Central memory CD4-positive, alpha-beta T cell (primary cell): ENCODE results near the gene ANKRD65.
"Not testable (repeated sequence)": the region's sequence is repeated elsewhere in the genome, so short reads cannot be mapped to it uniquely, and the experiment has no call there.

Source experiments
- DNase-seq: peaks from one replicate; pipeline ENCODE4 v3.0.0; 2022
- total RNA-seq, 3 experiments: gene quantifications; one replicate each; lab custom pipeline; 2026; lab: John Stamatoyannopoulos, UW

ANKRD65 gene
- 0 reads per million in 3 experiments for total RNA-seq

GRCh38 chr1:1421147-1421906, at the start of gene ANKRD65:
ANKRD65 (minus strand) TSS chr1:1421276; CDS start chr1:1421005, 271 bp downstream.
- no peak for DNase-seq

GRCh38 chr1:1468196-1468985, 47.3 kb upstream of the ANKRD65 start:
- DNase-seq, result not testable (repeated sequence)

- DNase-seq, result no peak
These were observed 42.2 kb upstream of the ANKRD65 start for GRCh38 chr1:1463312-1463711.

GRCh38 chr1:1462318-1462966, 41.4 kb upstream of the ANKRD65 start:
- DNase-seq, result no peak

- DNase-seq, result no peak
These were observed 40.7 kb upstream of the ANKRD65 start for GRCh38 chr1:1461721-1462317.

GRCh38 chr1:1460540-1461130, 39.6 kb upstream of the ANKRD65 start:
- no peak for DNase-seq

- not testable (repeated sequence) for DNase-seq
These were observed 38.6 kb upstream of the ANKRD65 start for GRCh38 chr1:1459711-1460110.

- DNase-seq, result not testable (repeated sequence)
These were observed 38.1 kb upstream of the ANKRD65 start for GRCh38 chr1:1459156-1459555.

GRCh38 chr1:1456683-1457255, 35.7 kb upstream of the ANKRD65 start:
- not testable (repeated sequence) for DNase-seq

GRCh38 chr1:1455934-1456333, 34.9 kb upstream of the ANKRD65 start:
- not testable (repeated sequence) for DNase-seq

- no peak for DNase-seq
These were observed 34.3 kb upstream of the ANKRD65 start for GRCh38 chr1:1455366-1455884.

- not testable (repeated sequence) for DNase-seq
These were observed 33.4 kb upstream of the ANKRD65 start for GRCh38 chr1:1454286-1455056.

- DNase-seq, result no peak
These were observed 31.8 kb upstream of the ANKRD65 start for GRCh38 chr1:1452882-1453281.

GRCh38 chr1:1452365-1452739, 31.3 kb upstream of the ANKRD65 start:
- not testable (repeated sequence) for DNase-seq

- DNase-seq, result no peak
These were observed 30.8 kb upstream of the ANKRD65 start for GRCh38 chr1:1451696-1452364.

- not testable (repeated sequence) for DNase-seq
These were observed 29.5 kb upstream of the ANKRD65 start for GRCh38 chr1:1450616-1451015.

- no peak for DNase-seq
These were observed 28.1 kb upstream of the ANKRD65 start, which contains the start of gene ATAD3C for GRCh38 chr1:1449099-1449739. ATAD3C (plus strand) TSS chr1:1449689; CDS start chr1:1450684, 995 bp downstream.

GRCh38 chr1:1446631-1447030, 25.6 kb upstream of the ANKRD65 start:
- DNase-seq, result not testable (repeated sequence)

- no peak for DNase-seq
These were observed 21.1 kb upstream of the ANKRD65 start for GRCh38 chr1:1442069-1442770.
